Erythroblast (primary cell): ENCODE data around the gene MSANTD4.
"Not testable (repeated sequence)": the region's sequence is repeated elsewhere in the genome, so short reads cannot be mapped to it uniquely, and the experiment has no call there.

Experiments
- GATA1 ChIP-seq: IDR thresholded peaks from 2 replicates; pipeline ENCODE4 v1.6.1; 2011; ENCODE audit warnings: low read depth, mild to moderate bottlenecking, control low read depth, low read length, moderate library complexity
- POLR2A ChIP-seq: IDR thresholded peaks from 2 replicates; pipeline ENCODE4 v1.6.1; 2011; ENCODE audit warnings: mild to moderate bottlenecking, low read length

- TF ChIP-seq POLR2A, GATA1: not testable (repeated sequence)
Measured at GRCh38 chr11:106058377-106058776, 36.3 kb upstream of the MSANTD4 start.
